AG09319 (cell line): ENCODE results near the gene GJA4.

ENCODE experiments used
- DNase-seq: peaks from one replicate; pipeline ENCODE4 v3.0.0-alpha.2; 2010; ENCODE audit warnings: low read depth; ENCODE audit errors: extremely low read depth
- CTCF ChIP-seq: IDR thresholded peaks from 2 replicates; pipeline ENCODE4 v1.5.1; 2011; ENCODE audit warnings: low read depth, mild to moderate bottlenecking, inconsistent platforms, low read length, moderate library complexity

Gene GJA4

GRCh38 chr1:34785231-34785874 lies 7.4 kb upstream of the GJA4 start:
- no peak for DNase-seq
- no peak for TF ChIP-seq CTCF

DNA sequence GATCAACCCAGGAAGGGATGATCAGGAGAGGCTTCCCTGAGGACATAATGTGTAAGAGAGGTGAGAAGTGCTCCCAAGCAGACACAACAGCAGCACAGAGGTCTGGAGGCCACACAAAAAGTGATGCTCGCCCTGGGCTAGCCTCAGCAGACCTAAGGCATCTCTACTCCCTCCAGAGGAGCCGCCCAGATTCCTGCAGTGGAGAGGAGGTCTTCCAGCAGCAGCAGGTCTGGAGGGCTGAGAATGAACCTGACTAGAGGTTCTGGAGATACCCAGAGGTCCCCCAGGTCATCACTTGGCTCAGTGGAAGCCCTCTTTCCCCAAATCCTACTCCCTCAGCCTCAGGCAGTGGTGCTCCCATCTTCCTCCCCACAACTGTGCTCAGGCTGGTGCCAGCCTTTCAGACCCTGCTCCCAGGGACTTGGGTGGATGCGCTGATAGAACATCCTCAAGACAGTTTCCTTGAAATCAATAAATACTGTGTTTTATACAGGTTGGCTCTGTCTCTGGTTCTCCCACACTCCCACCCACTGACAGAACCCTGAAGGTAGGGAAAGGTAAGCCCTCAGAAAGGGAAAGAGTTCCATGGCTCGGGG lies 6.8 kb upstream of the GJA4 start:
- TF ChIP-seq CTCF = no peak
- DNase-seq = no peak

DNA sequence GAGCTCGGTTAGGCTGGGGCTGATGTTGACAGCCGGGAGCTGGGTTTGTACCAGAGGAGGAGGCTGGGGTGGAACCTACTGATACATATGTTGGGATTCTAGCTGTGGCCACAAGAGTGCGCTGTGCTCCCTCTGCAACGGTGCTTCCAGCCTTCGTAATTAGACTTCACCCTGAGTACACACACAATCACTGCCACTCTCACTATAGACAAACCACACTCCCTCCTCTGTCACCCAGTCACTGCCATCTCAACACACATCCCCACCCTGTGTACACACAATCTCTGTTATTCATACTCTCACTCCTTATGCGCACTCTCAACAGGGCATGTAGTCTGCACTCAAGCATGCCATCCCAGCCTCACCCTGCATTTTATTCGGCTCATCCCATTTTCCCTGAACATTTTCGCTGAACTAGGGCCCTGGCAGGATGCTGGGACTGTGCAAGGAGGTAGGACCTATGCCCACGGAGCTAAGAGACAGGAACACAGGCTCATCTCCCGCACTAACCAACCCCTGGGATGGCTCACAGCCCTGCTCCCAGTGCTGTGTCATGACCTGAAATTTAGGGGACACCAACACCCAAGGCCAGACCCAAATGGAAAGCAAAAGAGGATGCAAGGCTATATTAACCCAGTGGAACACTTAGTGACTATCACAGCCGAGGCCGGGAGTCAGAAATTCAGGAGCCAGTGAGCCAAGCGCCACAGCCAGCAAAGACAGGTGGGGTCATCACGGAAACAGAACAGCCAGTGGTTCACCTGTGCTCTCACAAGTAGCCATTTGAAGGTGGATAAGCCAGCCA lies 6.1 kb upstream of the GJA4 start:
- peak; percentile 88 for TF ChIP-seq CTCF
- DNase-seq = peak; percentile 25

DNA sequence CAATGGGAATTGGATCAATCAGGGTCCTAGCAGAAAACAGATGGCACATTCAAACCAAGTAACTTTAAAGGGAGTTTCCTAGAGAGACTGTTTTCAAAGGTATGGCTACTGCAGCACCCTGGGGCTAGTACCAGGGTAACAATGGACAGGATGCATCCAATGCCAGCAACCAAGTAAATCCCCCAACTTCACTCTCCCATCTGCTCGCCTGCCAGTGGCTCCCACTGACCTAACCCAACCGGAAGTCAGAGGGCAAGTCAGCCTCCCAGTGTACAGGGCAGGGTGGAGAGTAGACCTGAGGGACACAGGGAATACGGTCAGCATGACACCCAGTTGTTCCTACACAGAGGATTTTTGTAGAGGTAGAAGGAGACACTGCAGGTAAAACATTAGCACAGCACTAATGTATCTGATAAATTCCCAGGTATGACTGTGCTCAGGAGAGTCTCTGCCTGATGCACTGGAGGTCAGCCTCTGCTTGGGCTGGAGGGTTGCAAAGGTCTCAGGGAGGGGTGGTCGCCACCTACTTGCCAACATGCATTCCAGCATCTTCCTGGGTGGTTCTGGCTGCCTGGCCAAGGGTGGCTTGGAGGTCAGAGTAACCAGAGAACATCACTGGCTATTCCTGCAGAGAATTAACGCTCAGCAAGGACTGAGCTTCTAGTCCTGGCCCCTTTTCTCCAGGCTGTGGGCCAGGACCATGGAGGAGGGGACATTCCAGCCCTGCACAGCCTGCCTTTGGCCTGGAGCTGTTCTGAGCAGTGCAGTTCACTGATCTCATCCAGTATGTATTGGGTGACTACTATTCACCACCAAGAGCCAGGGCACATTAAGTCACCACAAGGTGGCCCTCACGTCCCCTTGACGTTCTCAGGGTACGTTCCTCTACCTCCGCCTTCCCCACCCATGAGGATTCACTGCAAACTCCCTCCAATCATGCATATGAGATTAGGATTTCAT lies 5.1 kb upstream of the GJA4 start:
- TF ChIP-seq CTCF = no peak
- no peak for DNase-seq

DNA sequence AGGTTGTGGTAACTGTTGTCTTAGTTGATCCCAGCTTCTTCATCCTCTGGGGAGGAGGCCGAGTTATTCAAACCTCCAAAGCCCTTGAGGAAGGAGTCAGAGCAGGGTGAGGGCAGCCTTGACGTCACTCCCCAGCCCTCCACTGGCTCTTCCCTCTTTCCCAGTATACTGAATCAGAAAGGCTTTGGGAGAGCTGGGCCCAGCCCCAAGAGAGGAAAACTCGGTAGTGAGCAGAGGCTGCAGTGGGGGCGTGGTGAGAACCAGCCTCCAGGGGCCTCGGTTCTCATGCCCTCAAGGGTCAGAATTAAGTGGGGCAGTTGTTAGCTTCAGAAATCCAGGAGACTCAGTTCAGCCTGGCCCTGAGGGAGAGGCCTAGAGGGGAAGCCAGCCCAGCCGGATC lies 1.8 kb upstream of the GJA4 start:
- no peak for DNase-seq
- no peak for TF ChIP-seq CTCF

- DNase-seq = no peak
Measured at GRCh38 chr1:34792424-34792823, 375 bp upstream of the GJA4 start.

More at GRCh38 chr1:34792424-34792823, 375 bp upstream of the GJA4 start:
- TF ChIP-seq CTCF = no peak
